ENCODE results near the gene EXOC3L4.

The EXOC3L4 gene

DNA sequence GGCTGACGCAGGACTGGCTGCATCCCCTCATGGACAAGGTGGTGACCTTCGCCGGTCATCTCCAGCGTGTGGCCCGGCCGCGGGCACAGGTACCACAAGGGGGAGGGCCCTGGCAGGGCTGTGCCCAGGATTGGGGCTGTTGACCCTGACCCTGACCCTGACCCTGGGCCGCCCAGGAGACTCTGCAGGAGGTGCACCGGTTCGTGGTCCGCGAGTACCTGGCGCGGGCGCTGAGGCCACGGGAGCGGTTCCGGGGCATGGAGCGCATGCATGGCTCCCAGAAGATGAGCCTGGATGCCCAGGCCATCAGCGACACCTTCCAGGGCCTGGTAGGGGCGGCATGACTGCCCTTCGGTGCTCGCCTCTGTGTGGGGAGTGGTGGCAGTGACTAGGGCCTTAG, 12.9 kb downstream of the EXOC3L4 start:
- CTCF ChIA-PET, result interaction anchor here (1.0 to 9.9 kb wide), 8 partner anchors 10 to 184 kb away, joined by 3 to 171 read pairs (median 39); partner anchors contain the start of gene EXOC3L4
- no peak for DNase-seq (ENCODE audit: low read depth, low spot score)
- POLR2A ChIA-PET, result no interaction called here
- TF ChIP-seq, protein P1, sequence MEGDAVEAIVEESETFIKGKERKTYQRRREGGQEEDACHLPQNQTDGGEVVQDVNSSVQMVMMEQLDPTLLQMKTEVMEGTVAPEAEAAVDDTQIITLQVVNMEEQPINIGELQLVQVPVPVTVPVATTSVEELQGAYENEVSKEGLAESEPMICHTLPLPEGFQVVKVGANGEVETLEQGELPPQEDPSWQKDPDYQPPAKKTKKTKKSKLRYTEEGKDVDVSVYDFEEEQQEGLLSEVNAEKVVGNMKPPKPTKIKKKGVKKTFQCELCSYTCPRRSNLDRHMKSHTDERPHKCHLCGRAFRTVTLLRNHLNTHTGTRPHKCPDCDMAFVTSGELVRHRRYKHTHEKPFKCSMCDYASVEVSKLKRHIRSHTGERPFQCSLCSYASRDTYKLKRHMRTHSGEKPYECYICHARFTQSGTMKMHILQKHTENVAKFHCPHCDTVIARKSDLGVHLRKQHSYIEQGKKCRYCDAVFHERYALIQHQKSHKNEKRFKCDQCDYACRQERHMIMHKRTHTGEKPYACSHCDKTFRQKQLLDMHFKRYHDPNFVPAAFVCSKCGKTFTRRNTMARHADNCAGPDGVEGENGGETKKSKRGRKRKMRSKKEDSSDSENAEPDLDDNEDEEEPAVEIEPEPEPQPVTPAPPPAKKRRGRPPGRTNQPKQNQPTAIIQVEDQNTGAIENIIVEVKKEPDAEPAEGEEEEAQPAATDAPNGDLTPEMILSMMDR (IDR thresholded peaks at IDR 0.05; ENCODE audit: insufficient read depth, low read length, missing control alignments), result no peak
- H3K4me3 ChIP-seq (ENCODE audit: low read depth, low read length), result no peak overlapping the region

DNA sequence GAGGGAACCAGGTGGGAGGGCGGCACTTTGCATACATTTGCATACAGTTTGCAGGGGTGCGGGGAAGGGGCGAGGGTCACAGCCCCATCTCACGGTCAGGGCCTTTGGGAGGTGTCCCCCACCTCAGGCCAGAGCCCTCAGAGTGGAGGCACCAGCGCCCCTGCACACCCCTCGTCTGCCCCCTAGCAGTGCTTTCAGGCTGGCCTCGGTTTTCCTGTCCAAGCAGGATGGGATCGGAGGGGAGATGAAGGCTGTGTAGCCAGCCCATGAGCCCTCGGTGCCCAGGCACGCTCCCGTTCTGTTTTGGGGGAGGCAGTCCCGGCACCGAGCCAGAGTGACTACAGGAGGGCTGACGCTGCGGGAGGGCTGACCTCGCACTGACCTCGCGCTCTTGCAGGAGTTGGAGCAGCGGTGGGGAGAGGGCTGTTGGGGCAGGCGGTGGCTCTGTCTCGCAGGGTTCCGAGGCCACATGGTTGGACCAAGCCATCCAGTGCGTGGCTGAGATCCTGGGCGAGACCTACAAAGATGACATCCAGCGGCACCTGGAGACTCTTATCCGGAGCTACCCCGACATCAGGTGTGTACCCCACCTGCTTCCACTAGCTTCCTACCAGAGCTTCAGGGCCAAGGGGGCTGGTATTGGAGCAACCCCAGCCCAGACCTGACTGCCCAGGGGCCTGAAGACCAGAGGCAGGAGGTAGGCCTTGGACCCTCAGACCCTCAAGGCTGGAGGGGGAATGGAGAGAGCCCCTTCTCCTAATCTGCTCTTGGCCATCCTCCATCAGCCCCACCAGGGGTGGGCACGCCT, 13.6 kb downstream of the EXOC3L4 start:
- CTCF ChIA-PET, result interaction anchor here (0.7 to 3.5 kb wide), 12 partner anchors 9 to 186 kb away, joined by 3 to 14 read pairs (median 4); no protein-coding TSS in a partner anchor
- no peak overlapping the region for H3K4me3 ChIP-seq (ENCODE audit: low read depth, low read length)
- no peak for DNase-seq (ENCODE audit: low read depth, low spot score)
- TF ChIP-seq, protein P1 (IDR thresholded peaks at IDR 0.05; ENCODE audit: insufficient read depth, low read length, missing control alignments), result no peak
- POLR2A ChIA-PET, result no interaction called here

DNA sequence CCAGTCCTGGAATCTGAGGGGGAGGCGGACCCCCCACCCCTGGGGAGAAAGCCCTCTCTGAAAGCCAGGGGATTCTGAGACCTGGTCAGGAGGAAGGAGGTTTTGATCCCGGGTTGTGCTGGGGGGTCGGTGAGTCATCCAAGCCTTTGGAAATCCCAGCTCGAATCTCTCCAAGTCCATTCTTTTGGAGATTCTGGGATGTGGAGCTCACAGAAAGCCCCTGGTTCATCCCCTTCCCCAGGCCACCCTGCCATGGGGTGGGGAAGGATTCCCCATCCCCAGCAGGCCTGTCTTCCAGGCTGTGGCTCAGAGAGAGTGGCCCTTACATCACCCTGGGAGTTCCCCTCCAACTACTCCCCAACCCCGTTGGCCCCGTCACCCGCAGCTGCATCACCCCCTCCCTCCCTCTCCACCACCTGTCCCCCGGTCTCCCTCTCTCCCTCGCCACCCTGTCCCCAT, 14.3 kb downstream of the EXOC3L4 start:
- POLR2A ChIA-PET, result no interaction called here
- TF ChIP-seq, protein P1 (IDR thresholded peaks at IDR 0.05; ENCODE audit: insufficient read depth, low read length, missing control alignments), result no peak
- no peak overlapping the region for H3K4me3 ChIP-seq (ENCODE audit: low read depth, low read length)
- DNase-seq (ENCODE audit: low read depth, low spot score), result no peak
- CTCF ChIA-PET, result interaction anchor here (0.7 to 3.5 kb wide), 12 partner anchors 9 to 185 kb away, joined by 3 to 14 read pairs (median 4); no protein-coding TSS in a partner anchor

DNA sequence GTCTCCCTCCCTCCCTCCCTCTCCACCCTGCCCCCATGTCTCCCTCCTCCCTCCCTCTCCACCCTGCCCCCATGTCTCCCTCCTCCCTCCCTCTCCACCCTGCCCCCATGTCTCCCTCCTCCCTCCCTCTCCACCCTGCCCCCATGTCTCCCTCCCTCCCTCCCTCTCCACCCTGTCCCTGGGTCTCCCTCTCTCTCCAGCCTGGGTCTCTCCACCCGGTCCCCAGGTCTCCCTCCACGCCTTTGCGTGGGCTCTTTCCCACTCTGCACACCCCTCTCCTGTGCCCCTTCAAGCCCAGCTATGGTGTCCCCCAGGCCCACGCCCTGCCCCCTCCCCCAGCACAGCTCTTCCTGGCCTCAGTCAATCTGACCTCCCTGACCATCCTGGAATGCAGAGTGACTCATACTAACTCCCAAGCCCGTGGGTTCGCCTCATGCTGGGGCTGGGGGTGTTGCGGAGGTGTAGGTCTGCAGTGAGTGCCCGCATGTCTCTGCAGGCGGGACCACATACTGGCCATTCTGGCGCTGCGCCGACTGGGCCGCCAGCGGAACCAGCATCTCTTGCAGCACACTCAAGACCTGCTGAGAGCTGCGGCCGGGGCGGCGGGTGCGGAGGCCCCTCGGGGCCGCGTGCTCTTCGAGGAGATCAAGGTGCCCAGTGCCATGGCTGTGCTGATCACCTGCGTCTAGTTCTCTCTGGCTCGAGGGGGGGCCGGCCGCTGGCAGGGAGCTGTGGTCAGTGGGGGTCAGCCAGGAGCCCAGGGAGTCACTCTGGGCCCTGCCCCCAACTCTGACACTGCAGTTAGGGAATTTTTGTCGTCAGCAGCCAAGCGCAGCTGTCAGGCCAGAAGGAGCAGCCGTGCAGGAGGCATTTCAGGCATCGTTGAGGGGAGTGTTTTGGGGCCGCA, 15.3 kb downstream of the EXOC3L4 start:
- TF ChIP-seq, protein P1 (IDR thresholded peaks at IDR 0.05; ENCODE audit: insufficient read depth, low read length, missing control alignments), result no peak
- H3K4me3 ChIP-seq (ENCODE audit: low read depth, low read length), result no peak overlapping the region
- ChIA-PET CTCF (interaction anchor here (1.1 to 3.5 kb wide), 10 partner anchors 9 to 184 kb away, joined by 3 to 14 read pairs (median 3); no protein-coding TSS in a partner anchor), POLR2A (no interaction called here)
- no peak for DNase-seq (ENCODE audit: low read depth, low spot score)

GRCh38 chr14:103110681-103111231, 16.2 kb downstream of the EXOC3L4 start:
- no peak for DNase-seq (ENCODE audit: low read depth, low spot score)
- no peak overlapping the region for H3K4me3 ChIP-seq (ENCODE audit: low read depth, low read length)
- ChIA-PET CTCF (interaction anchor here (1.1 to 3.5 kb wide), 5 partner anchors 36 to 183 kb away, joined by 3 to 14 read pairs (median 11); no protein-coding TSS in a partner anchor), POLR2A (no interaction called here)
- TF ChIP-seq, protein P1 (IDR thresholded peaks at IDR 0.05; ENCODE audit: insufficient read depth, low read length, missing control alignments), result no peak

Measured in AG04449 (cell line).